Hematopoietic multipotent progenitor cell (in vitro differentiated cells): ENCODE data around the gene RPLP2. TPM values are rescaled to one million over a fixed set of nuclear protein-coding genes. Genes with fewer than 3 reads are reported as not detected.

Experiments
- DNase-seq, 3 donors: peaks; one replicate each; pipeline ENCODE4 v3.0.0-alpha.2; 2011 to 2015; ENCODE audit warnings: low read depth in 2 of 3, low spot score in 2 of 3
- small RNA-seq: library from RNA; depleted of rRNA; stranded (forward); fragments of <200 nt; gene quantifications from one replicate; pipeline ENCODE3, GENCODE V24; 2012
- total RNA-seq: library from RNA; depleted of rRNA; stranded (reverse); fragments of >200 nt; gene quantifications from one replicate; pipeline ENCODE4 v1.2.3, GENCODE V29; 2012

Gene RPLP2
- total RNA-seq, 1 donor: 2,675 TPM

DNA sequence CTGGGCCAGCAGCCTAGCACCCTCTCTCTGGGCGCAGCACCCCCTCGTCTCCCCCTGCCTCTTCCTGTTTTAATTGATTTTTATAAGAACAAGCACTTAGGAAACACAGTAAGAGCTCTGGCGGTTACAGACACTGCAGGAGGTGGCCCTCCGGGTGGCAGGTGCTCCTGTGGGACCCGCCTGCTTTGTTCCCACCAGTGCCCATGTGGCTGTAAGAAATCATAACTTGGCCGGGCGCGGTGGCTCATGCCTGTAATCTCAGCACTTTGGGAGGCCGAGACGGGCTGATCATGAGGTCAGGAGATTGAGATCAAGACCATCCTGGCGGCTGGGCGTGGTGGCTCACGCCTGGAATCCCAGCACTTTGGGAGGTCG, 51.3 kb downstream of the RPLP2 start:
- DNase-seq: no peak

- no peak for DNase-seq
Measured at GRCh38 chr11:862081-862661, 52.4 kb downstream of the RPLP2 start.

Small RNA genes lying within 50 kb of the gene (small RNA-seq; reads per million reads assigned to genes)
- not detected for gene SNORA52

Other genes starting within 250 kb of the RPLP2 start
- 1.6 TPM for gene LMNTD2, start 249.2 kb upstream of the RPLP2 start, total RNA-seq
- 30.2 TPM for gene RASSF7, start 249.0 kb upstream of the RPLP2 start, total RNA-seq
- gene PHRF1, start 233.5 kb upstream of the RPLP2 start, total RNA-seq: 36.6 TPM
- gene IRF7, start 194.0 kb upstream of the RPLP2 start, total RNA-seq: 62.5 TPM
- gene CDHR5, start 185.0 kb upstream of the RPLP2 start, total RNA-seq: not detected
- gene SCT, start 182.8 kb upstream of the RPLP2 start, total RNA-seq: not detected
- gene DRD4, start 172.7 kb upstream of the RPLP2 start, total RNA-seq: 0.27 TPM
- 80.8 TPM for gene DEAF1, start 114.7 kb upstream of the RPLP2 start, total RNA-seq
- 25.6 TPM for gene TMEM80, start 114.2 kb upstream of the RPLP2 start, total RNA-seq
- gene EPS8L2, start 103.7 kb upstream of the RPLP2 start, total RNA-seq: 5.7 TPM
- 401 TPM for gene TALDO1, start 62.5 kb upstream of the RPLP2 start, total RNA-seq
- 41.7 TPM for gene GATD1, start 32.5 kb upstream of the RPLP2 start, total RNA-seq
- not detected for gene CEND1, start 19.9 kb upstream of the RPLP2 start, total RNA-seq
- 12.1 TPM for gene SLC25A22, start 11.7 kb upstream of the RPLP2 start, total RNA-seq
- gene PIDD1, start 4.7 kb upstream of the RPLP2 start, total RNA-seq: 11.3 TPM
- gene PNPLA2, start 8.9 kb downstream of the RPLP2 start, total RNA-seq: 107 TPM
- 3.8 TPM for gene CRACR2B, start 18.0 kb downstream of the RPLP2 start, total RNA-seq
- 145 TPM for gene CD151, start 23.0 kb downstream of the RPLP2 start, total RNA-seq
- gene POLR2L, start 32.6 kb downstream of the RPLP2 start, total RNA-seq: 41.5 TPM
- 48.2 TPM for gene TSPAN4, start 32.9 kb downstream of the RPLP2 start, total RNA-seq
- gene CHID1, start 100.8 kb downstream of the RPLP2 start, total RNA-seq: 36.1 TPM
- gene AP2A2, start 115.9 kb downstream of the RPLP2 start, total RNA-seq: 68.7 TPM
- gene MUC6, start 226.8 kb downstream of the RPLP2 start, total RNA-seq: under 0.01 TPM